GM12872 (cell line): ENCODE measurements around the gene POLN.

Experiments used
- TF ChIP-seq, protein P1 (sequence below): IDR thresholded peaks from 3 replicates; pipeline ENCODE4 v1.5.1; 2011; ENCODE audit warnings: low read depth, mild to moderate bottlenecking, low read length, moderate library complexity; ENCODE audit not compliant: insufficient read depth

The POLN gene

DNA sequence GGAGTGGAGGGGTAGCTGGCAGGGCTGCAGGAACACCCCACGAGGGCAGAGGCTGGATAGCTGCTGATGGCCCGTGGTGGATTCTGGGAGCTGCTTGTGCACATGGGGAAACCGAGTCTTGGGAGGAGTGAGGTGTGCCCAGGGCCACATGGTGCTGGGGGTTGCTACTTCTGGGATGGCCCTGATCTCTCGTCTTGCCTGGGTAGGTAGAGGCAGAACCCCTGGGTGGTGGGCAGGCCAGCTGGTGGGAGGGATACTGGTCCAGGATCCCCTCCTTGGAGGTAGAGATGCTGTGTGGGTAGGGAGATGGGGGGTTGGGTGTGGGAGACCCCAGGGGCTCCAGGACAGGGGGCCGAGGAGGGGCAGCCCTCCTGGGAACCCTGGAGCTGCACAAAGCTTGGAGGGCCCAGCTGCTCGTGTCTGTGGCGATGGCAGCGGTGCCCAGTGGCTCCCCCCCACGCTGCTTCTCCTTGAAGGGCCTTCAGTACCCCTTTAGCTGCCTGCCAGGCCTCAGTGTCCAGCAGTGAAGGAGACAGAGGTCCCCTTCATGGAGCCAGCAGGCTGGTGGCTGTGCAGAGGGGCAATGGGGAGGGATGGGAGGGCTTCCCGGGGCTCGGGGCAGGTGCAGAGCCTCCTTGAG, 179.6 kb downstream of the POLN start:
- TF ChIP-seq, protein P1, sequence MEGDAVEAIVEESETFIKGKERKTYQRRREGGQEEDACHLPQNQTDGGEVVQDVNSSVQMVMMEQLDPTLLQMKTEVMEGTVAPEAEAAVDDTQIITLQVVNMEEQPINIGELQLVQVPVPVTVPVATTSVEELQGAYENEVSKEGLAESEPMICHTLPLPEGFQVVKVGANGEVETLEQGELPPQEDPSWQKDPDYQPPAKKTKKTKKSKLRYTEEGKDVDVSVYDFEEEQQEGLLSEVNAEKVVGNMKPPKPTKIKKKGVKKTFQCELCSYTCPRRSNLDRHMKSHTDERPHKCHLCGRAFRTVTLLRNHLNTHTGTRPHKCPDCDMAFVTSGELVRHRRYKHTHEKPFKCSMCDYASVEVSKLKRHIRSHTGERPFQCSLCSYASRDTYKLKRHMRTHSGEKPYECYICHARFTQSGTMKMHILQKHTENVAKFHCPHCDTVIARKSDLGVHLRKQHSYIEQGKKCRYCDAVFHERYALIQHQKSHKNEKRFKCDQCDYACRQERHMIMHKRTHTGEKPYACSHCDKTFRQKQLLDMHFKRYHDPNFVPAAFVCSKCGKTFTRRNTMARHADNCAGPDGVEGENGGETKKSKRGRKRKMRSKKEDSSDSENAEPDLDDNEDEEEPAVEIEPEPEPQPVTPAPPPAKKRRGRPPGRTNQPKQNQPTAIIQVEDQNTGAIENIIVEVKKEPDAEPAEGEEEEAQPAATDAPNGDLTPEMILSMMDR: no peak

DNA sequence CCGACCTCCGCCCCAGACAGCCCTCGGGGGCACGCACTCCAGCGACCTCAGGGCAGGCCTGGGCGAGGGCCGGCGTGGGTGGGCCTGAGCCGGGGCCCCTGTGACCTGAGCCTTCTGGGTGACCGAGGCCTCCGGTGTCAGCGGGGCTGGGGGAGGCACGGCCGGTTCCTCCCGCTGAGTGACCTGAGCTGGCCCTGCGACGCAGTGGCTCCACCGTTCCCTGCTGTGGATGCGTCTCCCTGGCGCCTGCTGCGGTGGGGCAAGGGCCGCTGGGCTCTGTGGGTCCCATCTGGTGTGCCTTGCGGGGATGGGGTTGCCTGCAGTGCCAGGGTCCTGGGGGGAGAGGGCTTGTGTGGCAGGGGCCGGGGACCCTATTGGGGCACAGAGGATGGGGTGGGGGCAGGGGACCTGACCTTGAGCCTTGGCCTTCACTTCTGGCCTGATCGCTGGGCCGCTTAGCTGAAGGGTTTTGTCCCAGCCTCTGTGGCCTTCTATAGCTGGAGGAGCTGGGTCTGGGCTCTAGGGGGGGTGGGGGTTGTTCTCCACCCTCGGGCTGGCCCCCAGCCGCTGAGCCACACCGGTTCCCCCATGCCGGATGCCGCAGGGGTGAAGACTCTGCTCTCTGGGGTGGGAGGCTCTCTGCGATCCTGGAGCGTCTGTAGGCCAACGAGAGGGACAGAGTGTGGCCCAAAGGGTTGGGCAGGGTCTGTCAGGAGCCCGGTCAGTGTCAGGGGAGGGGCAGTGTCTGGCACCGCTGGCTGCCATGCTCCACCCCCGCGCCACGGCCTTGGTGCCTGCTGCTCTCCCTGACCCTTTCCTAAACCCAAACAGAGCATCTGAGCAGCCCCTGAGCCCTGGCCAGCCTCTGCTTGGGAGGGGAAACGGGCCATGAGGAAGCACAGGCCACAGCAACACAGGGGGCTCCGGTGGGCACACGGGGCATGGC, 180.5 kb downstream of the POLN start:
- TF ChIP-seq, protein P1: no peak

DNA sequence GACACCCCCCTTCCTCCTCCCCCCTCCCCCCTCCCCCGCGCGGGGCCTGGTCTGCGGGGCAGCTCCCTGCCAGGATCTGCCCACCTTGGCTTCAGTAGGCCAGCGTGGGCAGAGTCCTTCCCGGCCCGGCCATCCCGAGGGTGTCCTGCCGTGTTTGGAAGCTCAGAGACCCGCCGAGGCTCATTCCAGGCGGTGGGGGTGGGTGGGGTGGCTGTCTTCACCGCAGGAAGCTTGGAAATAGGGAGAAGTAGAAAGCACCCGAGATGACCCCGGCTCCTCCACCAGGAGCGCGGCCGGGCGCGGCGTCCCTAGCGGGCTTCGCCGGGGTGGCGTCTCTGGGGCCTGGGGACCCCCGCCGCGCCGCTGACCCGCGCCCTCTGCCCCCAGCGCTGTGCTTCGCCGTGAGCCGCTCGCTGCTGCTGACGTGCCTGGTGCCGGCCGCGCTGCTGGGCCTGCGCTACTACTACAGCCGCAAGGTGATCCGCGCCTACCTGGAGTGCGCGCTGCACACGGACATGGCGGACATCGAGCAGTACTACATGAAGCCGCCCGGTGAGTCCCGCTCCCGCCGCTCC, 181.2 kb downstream of the POLN start:
- TF ChIP-seq, protein P1: no peak

DNA sequence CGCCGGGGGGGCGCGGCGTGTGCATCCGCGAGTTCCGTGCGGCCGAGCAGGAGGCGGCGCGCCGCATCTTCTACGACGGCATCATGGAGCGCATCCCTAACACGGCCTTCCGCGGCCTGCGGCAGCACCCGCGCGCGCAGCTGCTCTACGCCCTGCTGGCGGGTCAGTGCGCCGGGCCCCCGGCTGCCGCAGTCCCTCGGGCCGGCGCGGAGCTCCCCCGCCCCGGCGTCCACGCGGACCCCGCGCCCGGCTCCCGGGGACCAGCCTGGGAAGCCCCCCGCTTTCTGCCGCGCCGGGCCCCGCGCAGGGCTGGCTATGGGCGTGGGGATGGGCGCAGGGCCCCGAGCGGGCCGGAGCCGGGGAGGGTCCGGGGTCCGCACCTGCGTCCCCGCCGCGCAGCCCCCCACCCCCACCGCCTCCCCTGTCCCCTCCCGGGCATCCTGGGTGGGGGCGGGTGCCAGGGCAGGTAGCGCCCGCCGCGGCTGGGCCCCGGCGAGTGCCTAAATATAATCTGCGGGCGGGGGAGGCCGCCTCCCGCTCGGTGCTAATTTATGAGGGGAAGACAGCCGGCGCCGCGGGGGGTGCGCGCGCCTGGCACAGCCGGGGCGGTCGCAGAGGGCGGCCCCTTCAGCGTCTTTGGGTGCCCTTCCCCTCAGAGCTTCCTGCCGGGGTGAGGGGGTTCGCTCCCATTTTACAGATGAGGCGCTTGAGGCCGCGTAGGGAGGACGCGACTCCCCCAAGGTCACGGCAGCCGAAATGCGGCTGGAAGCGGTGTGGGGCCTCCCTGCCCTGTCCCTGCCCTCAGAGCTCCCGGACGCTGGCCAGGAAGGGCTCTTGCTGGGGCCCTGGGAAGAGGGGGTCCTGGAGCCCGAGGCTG, 182.0 kb downstream of the POLN start:
- TF ChIP-seq, protein P1: no peak

DNA sequence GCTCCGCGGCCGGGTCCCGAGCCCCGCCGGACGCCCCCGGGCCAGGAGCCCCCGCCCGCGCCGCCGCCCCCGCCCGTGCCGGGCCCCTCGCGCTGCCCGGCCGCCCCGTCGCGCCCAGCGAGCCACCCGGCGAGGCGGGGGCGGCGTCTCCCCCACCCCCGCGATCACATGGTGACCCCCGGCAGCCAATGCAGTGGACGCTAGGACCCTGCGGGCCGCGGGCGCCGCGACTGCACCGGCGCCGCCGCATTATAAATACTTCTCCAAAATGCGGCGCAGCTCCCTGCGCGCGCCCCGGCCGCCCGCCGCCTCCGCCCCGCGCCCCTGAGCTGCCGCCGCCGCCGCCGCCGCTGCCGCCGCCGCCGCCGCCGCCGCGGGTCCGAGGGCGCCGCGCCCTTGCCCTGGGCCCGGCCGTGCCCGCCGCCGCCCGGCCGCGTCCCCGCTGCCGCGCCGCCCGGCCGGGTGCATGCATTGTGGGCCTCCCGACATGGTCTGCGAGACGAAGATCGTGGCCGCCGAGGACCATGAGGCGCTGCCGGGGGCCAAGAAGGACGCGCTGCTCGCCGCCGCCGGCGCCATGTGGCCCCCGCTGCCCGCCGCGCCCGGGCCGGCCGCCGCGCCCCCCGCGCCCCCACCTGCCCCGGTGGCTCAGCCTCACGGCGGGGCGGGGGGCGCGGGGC, 182.7 kb downstream of the POLN start, which contains the start of gene NAT8L:
Gene NAT8L (plus strand): TSS at position 282 of the 680 bp plus-strand sequence. CDS start 185 bp downstream, at position 467.
- TF ChIP-seq, protein P1: no peak

DNA sequence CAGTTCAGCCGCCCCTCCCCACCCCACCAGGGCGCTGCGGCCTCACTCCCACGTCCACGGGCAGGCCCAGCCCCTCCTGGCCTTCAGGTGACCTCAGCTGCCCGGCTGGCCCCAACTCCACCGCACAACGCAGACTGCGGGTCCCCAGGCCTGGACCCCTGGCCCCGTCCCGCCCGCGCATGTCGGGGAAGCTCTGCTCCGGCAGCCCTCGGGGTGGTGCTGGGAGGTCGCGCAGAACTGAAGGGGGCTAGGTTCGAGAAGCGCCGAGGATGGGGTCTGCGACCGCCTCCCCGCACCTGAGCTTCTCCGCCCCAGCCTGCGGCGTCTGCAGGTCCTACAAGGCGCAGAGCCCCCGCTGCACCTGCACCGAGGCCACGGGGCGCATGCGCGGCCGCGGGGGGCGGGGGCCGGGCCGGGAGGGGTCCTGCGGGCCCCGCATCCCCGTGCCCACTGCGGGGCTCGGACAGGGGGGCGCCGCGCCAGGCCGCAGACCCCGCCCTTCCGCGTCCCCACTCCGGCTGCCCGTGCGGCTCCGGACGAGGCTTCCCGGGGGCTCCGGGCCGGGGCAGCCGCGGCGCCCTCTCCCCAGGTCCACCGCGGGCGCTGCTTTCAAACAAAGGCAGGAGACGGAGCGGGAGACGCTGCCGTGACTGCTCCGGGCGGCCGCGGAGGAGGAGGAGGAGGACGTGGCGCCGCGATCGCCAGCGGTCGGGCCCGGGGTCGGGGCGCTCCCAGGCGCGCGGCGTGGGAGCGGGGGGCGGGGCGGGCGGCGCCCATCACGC, 183.5 kb downstream of the POLN start:
- TF ChIP-seq, protein P1: no peak
